ENCODE measurements around the gene PDCD2L. TPM values are rescaled to one million over a fixed set of nuclear protein-coding genes. Genes with fewer than 3 reads are reported as not detected.

The PDCD2L gene
- total RNA-seq, 2 experiments from 2014 or later: 3.8 to 3.9 TPM

Other genes with a start within 250 kb of the PDCD2L start
- gene LSM14A, start 231.9 kb upstream of the PDCD2L start, total RNA-seq: 100 to 1,000 TPM; 210 to 217 TPM
- gene GARRE1, start 149.8 kb upstream of the PDCD2L start, total RNA-seq: 10 to 100 TPM; 69.7 to 72.0 TPM
- 10 to 100 TPM; 85.0 to 86.0 TPM for gene GPI, start 39.2 kb upstream of the PDCD2L start, total RNA-seq
- 10 to 100 TPM; 44.9 to 57.3 TPM for gene UBA2, start 24.0 kb downstream of the PDCD2L start, total RNA-seq
- under 1 TPM; 0.16 to 0.17 TPM for gene WTIP, start 77.4 kb downstream of the PDCD2L start, total RNA-seq

All from CD4-positive, alpha-beta T cell (primary cell).